Measurements from ENCODE around the gene NECAP2.

- TF ChIP-seq MAFK (IDR thresholded peaks at IDR 0.05; ENCODE audit: low read depth, low read length): no peak
- TF ChIP-seq CTCF (conservative IDR thresholded peaks at IDR 0.05; ENCODE audit: low read depth, low read length): no peak
- no peak for TF ChIP-seq POLR2A (IDR thresholded peaks at IDR 0.05; ENCODE audit: low read depth, low read length)
- no peak for TF ChIP-seq MXI1 (IDR thresholded peaks at IDR 0.05; ENCODE audit: borderline replicate concordance, low read depth, low read length)
These were observed 3.5 kb upstream of the NECAP2 start, which contains the start of gene SPATA21 for GRCh38 chr1:16436946-16437474.
